GM23338 (cell line): Measurements from ENCODE around the gene FBLN1. TPM values are rescaled to one million over a fixed set of nuclear protein-coding genes. Genes with fewer than 3 reads are reported as not detected.
A peak's percentile ranks its signal among the peaks of the same experiment; 100 is the strongest.

Experiments used
- ATAC-seq: fragments of 200-7000 bp; cut with Tn5 transposase; 3 replicates; pipeline ENCODE4 v1.9.1; 2020
- DNase-seq: peaks from one replicate; pipeline ENCODE4 v3.0.0-alpha.2; 2015; ENCODE audit warnings: low spot score
- H2AFZ ChIP-seq: fragments of 200-600 bp; sonication (generic); 2 replicates; pipeline ENCODE4 v1.8.0; 2016; ENCODE audit warnings: antibody characterized with exemption, mild to moderate bottlenecking, moderate library complexity
- H3F3A ChIP-seq: fragments of 200-600 bp; sonication (generic); replicated peaks from 2 replicates; pipeline ENCODE4 v1.8.0; 2017; ENCODE audit warnings: antibody characterized with exemption, mixed run types, low read depth
- H3K27ac ChIP-seq: fragments of 200-600 bp; sonication (generic); 2 replicates; pipeline ENCODE4 v1.6.1; 2016; ENCODE audit warnings: low read depth
- H3K27me3 ChIP-seq: fragments of 200-600 bp; sonication (generic); 2 replicates; pipeline ENCODE4 v1.8.0; 2016; ENCODE audit warnings: mild to moderate bottlenecking, mixed run types, moderate library complexity; ENCODE audit not compliant: insufficient read depth
- H3K36me3 ChIP-seq: fragments of 200-600 bp; sonication (generic); 2 replicates; pipeline ENCODE4 v1.8.0; 2016; ENCODE audit warnings: mild to moderate bottlenecking; ENCODE audit not compliant: insufficient read depth
- H3K4me1 ChIP-seq: fragments of 200-600 bp; sonication (generic); 2 replicates; pipeline ENCODE4 v1.8.0; 2016; ENCODE audit warnings: mild to moderate bottlenecking, moderate library complexity; ENCODE audit not compliant: insufficient read depth
- H3K4me2 ChIP-seq: fragments of 200-600 bp; sonication (generic); 2 replicates; pipeline ENCODE4 v1.7.1; 2017; ENCODE audit warnings: mixed run types
- H3K4me3 ChIP-seq: fragments of 200-600 bp; sonication (generic); 2 replicates; pipeline ENCODE4 v1.6.1; 2016; ENCODE audit warnings: mixed run types
- H3K79me2 ChIP-seq: fragments of 200-600 bp; sonication (generic); replicated peaks from 2 replicates; pipeline ENCODE4 v1.8.0; 2017; ENCODE audit warnings: mild to moderate bottlenecking; ENCODE audit not compliant: insufficient read depth
- H3K9me2 ChIP-seq: fragments of 200-600 bp; sonication (generic); 2 replicates; pipeline ENCODE4 v1.8.0; 2017; ENCODE audit not compliant: insufficient read depth
- H4K20me1 ChIP-seq: fragments of 200-600 bp; sonication (generic); replicated peaks from 2 replicates; pipeline ENCODE4 v1.8.0; 2017; ENCODE audit warnings: mild to moderate bottlenecking; ENCODE audit not compliant: insufficient read depth
- H3K27ac Mint-ChIP-seq: 2 replicates; pipeline ENCODE4 v1.8.0; 2020; ENCODE audit warnings: inconsistent platforms, mild to moderate bottlenecking, moderate library complexity, mixed read lengths
- H3K27me3 Mint-ChIP-seq: 3 replicates; pipeline ENCODE4 v1.8.0; 2022; ENCODE audit warnings: low read depth, mild to moderate bottlenecking, moderate library complexity, mixed read lengths, inconsistent platforms; ENCODE audit not compliant: insufficient read depth, poor library complexity
- H3K36me3 Mint-ChIP-seq: 3 replicates; pipeline ENCODE4 v1.8.0; 2021; ENCODE audit warnings: low read depth, mild to moderate bottlenecking, inconsistent platforms, moderate library complexity, mixed read lengths
- H3K4me1 Mint-ChIP-seq: 3 replicates; pipeline ENCODE4 v1.8.0; 2020; ENCODE audit warnings: mild to moderate bottlenecking, inconsistent platforms, mixed read lengths
- H3K4me3 Mint-ChIP-seq: 3 replicates; pipeline ENCODE4 v1.8.0; 2021; ENCODE audit warnings: moderate library complexity, mild to moderate bottlenecking, inconsistent platforms, mixed read lengths
- H3K9me3 Mint-ChIP-seq: 3 replicates; pipeline ENCODE4 v1.8.0; 2020; ENCODE audit warnings: moderate library complexity, mild to moderate bottlenecking, inconsistent platforms, mixed read lengths
- CREB1 ChIP-seq: fragments of 250-450 bp; sonication (Bioruptor Pico); IDR thresholded peaks from 2 replicates; pipeline ENCODE4 v1.5.0; 2020; ENCODE audit warnings: low read depth, mild to moderate bottlenecking, moderate library complexity
- ETS1 ChIP-seq: IDR thresholded peaks from 2 replicates; pipeline ENCODE4 v1.6.1; 2016; ENCODE audit warnings: antibody characterized with exemption
- EZH2phosphoT487 ChIP-seq: fragments of 200-600 bp; sonication (generic); IDR thresholded peaks from one replicate; pipeline ENCODE4 v1.8.1; 2018; ENCODE audit warnings: antibody characterized with exemption; ENCODE audit not compliant: unreplicated experiment
- NANOG ChIP-seq: IDR thresholded peaks from 2 replicates; pipeline ENCODE4 v1.6.1; 2016; ENCODE audit warnings: antibody characterized with exemption, borderline replicate concordance
- POLR2AphosphoS5 ChIP-seq: IDR thresholded peaks from 2 replicates; pipeline ENCODE4 v1.6.1; 2016; ENCODE audit warnings: antibody characterized with exemption, low read depth
- REST ChIP-seq: IDR thresholded peaks from one replicate; pipeline ENCODE4 v1.6.1; 2018; ENCODE audit warnings: antibody characterized with exemption; ENCODE audit not compliant: unreplicated experiment
- STAT1 ChIP-seq: IDR thresholded peaks from one replicate; pipeline ENCODE4 v1.6.1; 2016; ENCODE audit warnings: antibody characterized with exemption; ENCODE audit not compliant: unreplicated experiment
- ZNF331 ChIP-seq: fragments of 250-450 bp; sonication (Bioruptor Pico); IDR thresholded peaks from 2 replicates; pipeline ENCODE4 v1.5.0; 2020; ENCODE audit warnings: low read depth, mild to moderate bottlenecking, moderate library complexity
- polyA plus RNA-seq: library from polyadenylated mRNA; unstranded; fragments of >200 nt; fragmentation: Nextera tagmentation; extraction: Ambion mirVana; gene quantifications from 2 replicates; pipeline ENCODE4 v1.2.1, GENCODE V29; 2016
- total RNA-seq: library from RNA; depleted of rRNA; stranded (reverse); fragments of >200 nt; shearing (Covaris generic); gene quantifications from 2 replicates; pipeline ENCODE4 v1.2.3, GENCODE V29; 2014
- TF ChIP-seq, protein P1 (sequence below): fragments of 250-450 bp; sonication (Bioruptor Pico); IDR thresholded peaks from 2 replicates; pipeline ENCODE4 v1.5.0; 2020; ENCODE audit warnings: mild to moderate bottlenecking, moderate library complexity

Gene FBLN1
- total and polyA plus RNA-seq, 2 experiments from 2014 or later: 90.1 to 137 TPM

DNA sequence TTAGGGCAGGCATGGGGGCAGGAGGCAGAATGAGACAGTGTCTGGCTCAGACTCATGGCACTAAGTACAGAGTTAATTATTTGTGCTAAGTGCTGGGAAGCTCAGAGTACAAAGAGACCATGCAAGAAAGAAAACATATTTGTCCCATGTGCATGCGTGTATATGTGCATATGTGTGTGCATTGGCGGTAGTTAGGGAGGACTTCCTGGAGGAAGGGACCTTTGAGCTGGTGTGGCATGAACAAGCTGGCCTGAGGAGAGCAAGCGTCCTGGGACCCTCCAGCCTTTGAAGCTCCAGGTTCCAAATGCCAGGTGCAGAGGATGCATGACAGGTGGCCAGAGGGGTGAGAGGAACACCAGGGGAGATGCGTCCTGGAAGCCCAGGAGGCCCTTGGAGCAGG is 6.1 kb downstream of the FBLN1 start:
- Histone ChIP-seq H3K4me2 (peak overlapping the region; percentile 43; the same call in 1 of the 2 replicates), H2AFZ (no peak overlapping the region), H3K4me3 (no peak overlapping the region), H3K79me2 (peaks cover 94% of the 10 kb centered on the region), H3K27ac (no peak overlapping the region), H3K27me3 (no peaks in the 10 kb centered on the region), H3K4me1 (peaks cover 51% of the 10 kb centered on the region), H3K36me3 (no peaks in the 10 kb centered on the region), H4K20me1 (peaks cover 16% of the 10 kb centered on the region), H3F3A (peaks cover 11% of the 10 kb centered on the region), H3K9me2 (no peaks in the 10 kb centered on the region)
- TF ChIP-seq REST (no peak), CREB1 (CRISPR knock-in tag) (no peak), ZNF331 (CRISPR knock-in tag) (no peak), EZH2phosphoT487 (no peak), STAT1 (no peak), NANOG (no peak), ETS1 (no peak), POLR2AphosphoS5 (no peak)
- TF ChIP-seq, protein P1, sequence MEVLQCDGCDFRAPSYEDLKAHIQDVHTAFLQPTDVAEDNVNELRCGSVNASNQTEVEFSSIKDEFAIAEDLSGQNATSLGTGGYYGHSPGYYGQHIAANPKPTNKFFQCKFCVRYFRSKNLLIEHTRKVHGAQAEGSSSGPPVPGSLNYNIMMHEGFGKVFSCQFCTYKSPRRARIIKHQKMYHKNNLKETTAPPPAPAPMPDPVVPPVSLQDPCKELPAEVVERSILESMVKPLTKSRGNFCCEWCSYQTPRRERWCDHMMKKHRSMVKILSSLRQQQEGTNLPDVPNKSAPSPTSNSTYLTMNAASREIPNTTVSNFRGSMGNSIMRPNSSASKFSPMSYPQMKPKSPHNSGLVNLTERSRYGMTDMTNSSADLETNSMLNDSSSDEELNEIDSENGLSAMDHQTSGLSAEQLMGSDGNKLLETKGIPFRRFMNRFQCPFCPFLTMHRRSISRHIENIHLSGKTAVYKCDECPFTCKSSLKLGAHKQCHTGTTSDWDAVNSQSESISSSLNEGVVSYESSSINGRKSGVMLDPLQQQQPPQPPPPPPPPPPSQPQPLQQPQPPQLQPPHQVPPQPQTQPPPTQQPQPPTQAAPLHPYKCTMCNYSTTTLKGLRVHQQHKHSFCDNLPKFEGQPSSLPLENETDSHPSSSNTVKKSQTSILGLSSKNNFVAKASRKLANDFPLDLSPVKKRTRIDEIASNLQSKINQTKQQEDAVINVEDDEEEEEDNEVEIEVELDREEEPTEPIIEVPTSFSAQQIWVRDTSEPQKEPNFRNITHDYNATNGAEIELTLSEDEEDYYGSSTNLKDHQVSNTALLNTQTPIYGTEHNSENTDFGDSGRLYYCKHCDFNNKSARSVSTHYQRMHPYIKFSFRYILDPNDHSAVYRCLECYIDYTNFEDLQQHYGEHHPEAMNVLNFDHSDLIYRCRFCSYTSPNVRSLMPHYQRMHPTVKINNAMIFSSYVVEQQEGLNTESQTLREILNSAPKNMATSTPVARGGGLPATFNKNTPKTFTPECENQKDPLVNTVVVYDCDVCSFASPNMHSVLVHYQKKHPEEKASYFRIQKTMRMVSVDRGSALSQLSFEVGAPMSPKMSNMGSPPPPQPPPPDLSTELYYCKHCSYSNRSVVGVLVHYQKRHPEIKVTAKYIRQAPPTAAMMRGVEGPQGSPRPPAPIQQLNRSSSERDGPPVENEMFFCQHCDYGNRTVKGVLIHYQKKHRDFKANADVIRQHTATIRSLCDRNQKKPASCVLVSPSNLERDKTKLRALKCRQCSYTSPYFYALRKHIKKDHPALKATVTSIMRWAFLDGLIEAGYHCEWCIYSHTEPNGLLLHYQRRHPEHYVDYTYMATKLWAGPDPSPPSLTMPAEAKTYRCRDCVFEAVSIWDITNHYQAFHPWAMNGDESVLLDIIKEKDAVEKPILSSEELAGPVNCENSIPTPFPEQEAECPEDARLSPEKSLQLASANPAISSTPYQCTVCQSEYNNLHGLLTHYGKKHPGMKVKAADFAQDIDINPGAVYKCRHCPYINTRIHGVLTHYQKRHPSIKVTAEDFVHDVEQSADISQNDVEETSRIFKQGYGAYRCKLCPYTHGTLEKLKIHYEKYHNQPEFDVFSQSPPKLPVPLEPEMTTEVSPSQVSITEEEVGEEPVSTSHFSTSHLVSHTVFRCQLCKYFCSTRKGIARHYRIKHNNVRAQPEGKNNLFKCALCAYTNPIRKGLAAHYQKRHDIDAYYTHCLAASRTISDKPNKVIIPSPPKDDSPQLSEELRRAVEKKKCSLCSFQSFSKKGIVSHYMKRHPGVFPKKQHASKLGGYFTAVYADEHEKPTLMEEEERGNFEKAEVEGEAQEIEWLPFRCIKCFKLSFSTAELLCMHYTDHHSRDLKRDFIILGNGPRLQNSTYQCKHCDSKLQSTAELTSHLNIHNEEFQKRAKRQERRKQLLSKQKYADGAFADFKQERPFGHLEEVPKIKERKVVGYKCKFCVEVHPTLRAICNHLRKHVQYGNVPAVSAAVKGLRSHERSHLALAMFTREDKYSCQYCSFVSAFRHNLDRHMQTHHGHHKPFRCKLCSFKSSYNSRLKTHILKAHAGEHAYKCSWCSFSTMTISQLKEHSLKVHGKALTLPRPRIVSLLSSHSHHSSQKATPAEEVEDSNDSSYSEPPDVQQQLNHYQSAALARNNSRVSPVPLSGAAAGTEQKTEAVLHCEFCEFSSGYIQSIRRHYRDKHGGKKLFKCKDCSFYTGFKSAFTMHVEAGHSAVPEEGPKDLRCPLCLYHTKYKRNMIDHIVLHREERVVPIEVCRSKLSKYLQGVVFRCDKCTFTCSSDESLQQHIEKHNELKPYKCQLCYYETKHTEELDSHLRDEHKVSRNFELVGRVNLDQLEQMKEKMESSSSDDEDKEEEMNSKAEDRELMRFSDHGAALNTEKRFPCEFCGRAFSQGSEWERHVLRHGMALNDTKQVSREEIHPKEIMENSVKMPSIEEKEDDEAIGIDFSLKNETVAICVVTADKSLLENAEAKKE (CRISPR knock-in tag): no peak
- ATAC-seq: no peak
- Mint-ChIP-seq H3K27me3 (peaks cover 14% of the 10 kb centered on the region), H3K27ac (no peak overlapping the region; the same call in 1 of the 2 replicates), H3K36me3 (no peaks in the 10 kb centered on the region; the same call in 1 of the 3 replicates), H3K4me1 (peaks cover 70% of the 10 kb centered on the region), H3K4me3 (no peak overlapping the region), H3K9me3 (no peaks in the 10 kb centered on the region)
- DNase-seq: no peak
